Measurements from ENCODE around the gene CD200.
"Not testable (repeated sequence)": the region's sequence is repeated elsewhere in the genome, so short reads cannot be mapped to it uniquely, and the experiment has no call there.

The CD200 gene

DNA sequence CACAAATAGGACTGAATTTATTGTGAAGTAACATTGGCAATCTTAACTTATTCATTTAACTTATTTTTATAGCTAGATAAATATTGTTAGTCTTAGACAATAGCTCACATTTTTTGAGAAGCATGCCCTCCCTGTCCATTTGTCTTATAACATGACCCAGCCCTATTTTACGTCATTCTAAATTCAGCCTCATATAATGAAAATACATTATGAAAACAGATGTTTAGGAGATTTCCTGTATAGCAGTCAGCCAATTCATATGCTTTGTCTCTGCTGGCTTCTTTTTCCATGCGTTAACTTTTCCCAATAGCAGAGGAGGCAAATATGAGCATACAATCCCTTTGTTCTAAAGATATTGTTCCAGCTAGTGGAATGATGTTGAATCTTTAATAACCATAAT lies 29.3 kb downstream of the CD200 start:
- ATAC-seq, result no peak
- H3K9me3 Mint-ChIP-seq, result no peaks in the 10 kb centered on the region
- no peak overlapping the region for H3K27ac Mint-ChIP-seq
- H3K4me1 Mint-ChIP-seq, result peaks cover 54% of the 10 kb centered on the region
- H3K4me3 Mint-ChIP-seq, result no peak overlapping the region
- peaks cover 68% of the 10 kb centered on the region for H3K36me3 Mint-ChIP-seq (ENCODE audit: low read depth)
- DNase-seq, result no peak
- H3K27me3 Mint-ChIP-seq, result no peaks in the 10 kb centered on the region

DNA sequence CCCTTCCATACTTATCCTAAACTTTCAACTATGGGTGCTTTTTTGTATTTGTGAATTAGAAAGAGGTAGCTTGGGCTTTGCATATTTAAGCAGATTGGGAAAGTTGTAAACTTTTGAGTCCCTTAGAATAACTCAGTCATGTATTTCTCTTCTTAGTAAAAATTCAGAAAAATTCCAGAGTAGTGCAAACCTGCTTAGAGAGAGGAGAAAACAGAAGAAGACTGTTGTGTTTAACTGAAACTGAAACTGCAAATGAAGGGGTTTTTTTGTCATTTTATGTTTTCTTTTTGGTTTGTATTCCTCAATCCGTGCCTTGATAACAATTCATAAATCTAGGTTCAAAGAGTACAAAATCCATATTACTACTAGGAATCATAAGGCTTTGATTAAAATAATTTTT lies 31.3 kb downstream of the CD200 start:
- ATAC-seq (peak; percentile 33), DNase-seq (no peak)
- Mint-ChIP-seq H3K27ac (peak overlapping the region; percentile 49), H3K4me3 (no peak overlapping the region), H3K36me3 (ENCODE audit: low read depth) (peaks cover 61% of the 10 kb centered on the region), H3K27me3 (no peaks in the 10 kb centered on the region), H3K4me1 (peaks cover 40% of the 10 kb centered on the region), H3K9me3 (no peaks in the 10 kb centered on the region)

DNA sequence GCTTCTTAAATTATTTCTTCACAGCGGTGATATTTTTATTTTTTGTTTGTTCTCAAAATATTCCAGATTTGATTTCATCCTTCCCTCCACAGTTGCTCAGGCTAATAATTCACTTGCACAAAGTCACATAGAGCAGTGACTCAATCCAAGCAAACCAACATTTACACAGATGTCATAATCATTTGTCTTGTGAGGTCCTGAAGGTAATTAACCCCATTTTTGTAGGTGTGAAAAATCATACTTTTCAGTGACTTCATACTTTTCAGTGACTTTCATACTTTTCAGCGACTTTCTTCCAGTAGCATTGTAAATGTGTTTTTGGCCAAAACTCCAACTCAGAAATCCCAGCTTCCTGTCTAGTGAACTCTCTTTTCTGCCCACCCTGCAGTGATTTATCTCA lies 32.1 kb downstream of the CD200 start:
- no peaks in the 10 kb centered on the region for H3K9me3 Mint-ChIP-seq
- DNase-seq (no peak), ATAC-seq (no peak)
- H3K27ac Mint-ChIP-seq, result peak overlapping the region; percentile 42
- H3K4me1 Mint-ChIP-seq, result peaks cover 40% of the 10 kb centered on the region
- no peaks in the 10 kb centered on the region for H3K27me3 Mint-ChIP-seq
- no peak overlapping the region for H3K4me3 Mint-ChIP-seq
- peaks cover 58% of the 10 kb centered on the region for H3K36me3 Mint-ChIP-seq (ENCODE audit: low read depth)

DNA sequence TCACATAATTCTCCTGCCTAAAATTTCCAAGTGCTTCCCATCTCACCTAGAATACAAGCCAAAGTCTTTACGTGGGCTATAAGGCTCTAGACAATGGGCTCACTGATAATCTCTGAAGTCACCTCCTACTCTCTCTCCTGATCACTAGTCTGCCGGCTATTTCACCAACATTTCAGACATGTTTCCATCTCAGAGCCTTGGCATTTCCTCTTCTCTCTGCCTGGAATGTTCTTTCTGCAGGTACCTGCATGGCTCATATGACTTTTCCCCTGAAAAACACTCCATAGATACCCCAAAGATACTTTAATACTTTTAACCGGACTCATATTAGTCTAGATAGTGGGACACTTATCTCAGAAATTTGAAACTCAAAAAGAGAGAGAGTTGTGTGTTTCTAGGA lies 32.7 kb downstream of the CD200 start:
- H3K27ac Mint-ChIP-seq, result peak overlapping the region; percentile 42
- H3K4me3 Mint-ChIP-seq, result no peak overlapping the region
- H3K4me1 Mint-ChIP-seq, result peaks cover 40% of the 10 kb centered on the region
- H3K9me3 Mint-ChIP-seq, result no peaks in the 10 kb centered on the region
- H3K36me3 Mint-ChIP-seq (ENCODE audit: low read depth), result peaks cover 55% of the 10 kb centered on the region
- no peaks in the 10 kb centered on the region for H3K27me3 Mint-ChIP-seq
- ATAC-seq (no peak), DNase-seq (no peak)

DNA sequence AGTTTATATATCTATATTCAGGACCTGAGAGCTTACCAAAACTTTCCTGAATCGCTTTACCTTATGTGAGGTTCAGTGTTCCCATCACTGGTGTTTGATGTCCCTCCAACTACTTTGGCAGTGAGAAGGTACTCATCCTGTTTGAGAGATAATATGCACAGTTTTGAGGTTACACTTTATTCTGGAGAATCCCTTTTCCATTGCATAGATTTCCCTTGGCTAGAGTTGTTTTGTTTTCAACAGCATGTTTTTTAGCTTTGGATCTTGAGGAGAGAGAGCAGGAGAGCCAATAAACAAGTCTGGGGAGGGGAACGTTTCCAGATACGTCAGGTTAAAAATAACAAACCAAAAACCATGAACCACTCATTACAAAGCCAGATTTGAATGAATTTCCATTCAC lies 33.6 kb downstream of the CD200 start:
- peaks cover 47% of the 10 kb centered on the region for H3K36me3 Mint-ChIP-seq (ENCODE audit: low read depth)
- DNase-seq (no peak), ATAC-seq (no peak)
- H3K4me1 Mint-ChIP-seq, result peaks cover 40% of the 10 kb centered on the region
- H3K27ac Mint-ChIP-seq, result peak overlapping the region; percentile 3
- no peaks in the 10 kb centered on the region for H3K27me3 Mint-ChIP-seq
- no peak overlapping the region for H3K4me3 Mint-ChIP-seq
- no peaks in the 10 kb centered on the region for H3K9me3 Mint-ChIP-seq

DNA sequence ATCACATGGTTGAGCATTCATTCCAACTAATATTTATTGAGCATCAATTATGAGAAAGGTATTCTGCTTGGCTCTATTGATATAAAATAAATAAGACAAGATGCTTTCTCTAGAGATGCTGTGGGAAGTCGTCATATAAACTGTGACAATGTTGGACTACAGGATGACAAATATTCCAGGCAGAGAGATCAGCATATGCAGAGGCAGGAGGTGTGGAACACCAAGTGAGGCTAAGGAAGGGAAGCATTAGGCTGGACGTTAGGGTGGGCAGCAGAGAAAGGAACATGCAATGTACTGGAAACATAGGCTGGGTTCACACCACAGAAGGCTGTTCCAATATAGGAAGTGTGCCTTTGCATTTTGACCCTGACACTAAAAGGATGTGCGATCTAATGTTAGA lies 38.6 kb downstream of the CD200 start:
- DNase-seq (no peak), ATAC-seq (no peak)
- Mint-ChIP-seq H3K27ac (no peak overlapping the region), H3K4me1 (peaks cover 27% of the 10 kb centered on the region), H3K27me3 (no peaks in the 10 kb centered on the region), H3K36me3 (ENCODE audit: low read depth) (peaks cover 14% of the 10 kb centered on the region), H3K9me3 (peaks cover 8% of the 10 kb centered on the region), H3K4me3 (no peak overlapping the region)

DNA sequence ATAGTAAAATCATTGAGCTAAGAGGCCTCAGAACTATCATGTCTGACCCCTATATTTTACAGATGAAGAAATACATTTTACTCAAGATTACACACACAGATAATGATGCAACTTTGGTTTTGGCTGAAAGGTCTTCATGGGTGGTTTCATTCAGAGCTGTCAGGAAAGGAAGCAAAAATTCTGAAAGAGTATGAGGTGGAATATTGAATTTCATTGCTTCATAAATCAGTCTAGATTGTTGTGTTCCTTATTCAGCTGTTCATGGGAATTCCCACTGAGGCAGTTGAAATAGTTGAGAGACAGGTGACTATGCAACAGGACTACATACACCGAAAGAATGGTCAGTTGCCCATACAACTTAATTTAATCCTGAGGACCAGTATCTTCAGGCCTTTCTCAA lies 39.4 kb downstream of the CD200 start:
- Mint-ChIP-seq H3K9me3 (peaks cover 8% of the 10 kb centered on the region), H3K4me3 (no peak overlapping the region), H3K27me3 (no peaks in the 10 kb centered on the region), H3K36me3 (ENCODE audit: low read depth) (peaks cover 6% of the 10 kb centered on the region), H3K4me1 (peaks cover 28% of the 10 kb centered on the region), H3K27ac (no peak overlapping the region)
- no peak for DNase-seq
- no peak for ATAC-seq

DNA sequence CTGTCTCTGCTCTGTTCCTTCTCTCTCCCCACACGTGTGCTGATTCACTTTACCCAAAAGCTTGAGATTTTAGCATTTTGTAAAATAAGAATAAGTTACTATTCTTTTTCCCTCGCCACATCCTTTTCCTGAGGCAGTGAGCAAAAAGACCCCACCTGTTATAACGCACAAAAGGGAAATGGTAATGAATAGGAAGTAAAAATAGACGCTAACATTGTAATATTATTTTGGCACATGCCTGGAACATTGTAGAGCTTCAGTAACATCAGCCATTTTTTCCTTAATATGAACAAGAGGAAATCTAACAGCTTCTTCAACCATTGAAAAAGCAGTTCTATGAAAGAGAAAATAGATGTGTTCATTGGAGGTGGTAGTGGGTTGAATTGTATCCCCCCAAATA lies 40.5 kb downstream of the CD200 start:
- H3K9me3 Mint-ChIP-seq, result peaks cover 8% of the 10 kb centered on the region
- peaks cover 37% of the 10 kb centered on the region for H3K4me1 Mint-ChIP-seq
- H3K4me3 Mint-ChIP-seq, result no peak overlapping the region
- DNase-seq, result no peak
- ATAC-seq, result no peak
- no peaks in the 10 kb centered on the region for H3K27me3 Mint-ChIP-seq
- no peak overlapping the region for H3K27ac Mint-ChIP-seq
- peaks cover 3% of the 10 kb centered on the region for H3K36me3 Mint-ChIP-seq (ENCODE audit: low read depth)

DNA sequence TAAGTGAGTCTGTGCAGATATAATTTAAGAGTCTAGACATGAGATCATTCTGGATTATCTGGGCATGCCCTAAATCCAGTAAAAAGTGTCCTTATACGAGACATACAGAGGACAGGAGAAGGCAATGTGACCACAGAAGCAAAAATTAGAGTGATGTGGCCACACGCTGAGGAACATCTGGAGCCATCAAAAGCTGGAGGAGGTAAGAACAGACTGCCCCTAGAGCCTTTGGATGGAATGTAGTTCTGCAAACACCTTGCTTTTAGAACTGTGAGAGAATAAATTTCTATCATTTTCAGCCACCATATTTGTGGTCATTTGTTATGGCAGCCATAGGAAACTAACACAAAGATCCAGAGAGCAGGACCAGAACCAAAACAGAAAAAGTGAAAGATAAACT lies 41.0 kb downstream of the CD200 start:
- no peaks in the 10 kb centered on the region for H3K27me3 Mint-ChIP-seq
- no peak for ATAC-seq
- no peak for DNase-seq
- H3K4me3 Mint-ChIP-seq, result no peak overlapping the region
- H3K27ac Mint-ChIP-seq, result no peak overlapping the region
- peaks cover 3% of the 10 kb centered on the region for H3K36me3 Mint-ChIP-seq (ENCODE audit: low read depth)
- H3K4me1 Mint-ChIP-seq, result peaks cover 39% of the 10 kb centered on the region
- peaks cover 8% of the 10 kb centered on the region for H3K9me3 Mint-ChIP-seq

DNA sequence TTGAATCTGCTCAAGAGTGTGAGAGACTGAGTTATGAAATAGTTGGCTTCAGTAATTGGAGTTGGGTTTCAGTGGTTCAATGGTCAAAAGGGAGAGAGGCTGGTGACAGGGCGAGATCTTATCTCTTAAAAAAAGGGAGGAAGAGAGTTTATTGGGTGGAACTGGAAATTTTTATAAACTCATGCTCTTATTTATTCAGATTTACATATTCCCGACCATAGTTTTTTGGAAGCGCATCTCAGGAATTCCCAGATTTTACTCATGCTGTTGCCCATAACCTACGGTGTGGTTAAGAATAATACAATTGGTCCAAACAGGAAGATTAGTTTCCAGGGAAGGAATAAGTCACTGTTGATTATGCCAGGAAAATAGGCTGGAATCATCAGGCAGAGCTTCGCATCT lies 41.4 kb downstream of the CD200 start:
- no peak overlapping the region for H3K4me3 Mint-ChIP-seq
- H3K27ac Mint-ChIP-seq, result no peak overlapping the region
- H3K27me3 Mint-ChIP-seq, result no peaks in the 10 kb centered on the region
- peaks cover 43% of the 10 kb centered on the region for H3K4me1 Mint-ChIP-seq
- no peak for DNase-seq
- peaks cover 8% of the 10 kb centered on the region for H3K9me3 Mint-ChIP-seq
- H3K36me3 Mint-ChIP-seq (ENCODE audit: low read depth), result peaks cover 3% of the 10 kb centered on the region
- ATAC-seq, result no peak

DNA sequence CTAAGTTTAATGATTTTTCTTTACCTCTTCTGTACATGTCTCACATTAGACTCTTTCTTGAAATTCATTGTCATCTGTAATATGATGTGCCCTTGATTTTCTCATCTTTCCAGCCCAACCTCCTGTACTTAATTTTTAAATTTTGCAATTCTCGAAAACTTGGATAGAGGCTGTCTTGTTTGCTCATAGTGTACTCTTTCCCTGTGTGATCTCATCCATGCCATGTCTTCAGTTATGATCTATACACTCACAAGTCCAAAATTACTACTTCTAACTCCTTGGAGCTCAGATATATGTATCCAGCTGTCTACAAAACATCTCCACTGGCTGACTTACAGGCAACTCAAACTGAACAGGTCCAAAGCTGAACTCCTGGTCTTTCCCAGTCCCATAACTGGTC lies 42.2 kb downstream of the CD200 start:
- Mint-ChIP-seq H3K4me3 (no peak overlapping the region), H3K27me3 (no peaks in the 10 kb centered on the region), H3K27ac (no peak overlapping the region), H3K9me3 (peaks cover 8% of the 10 kb centered on the region), H3K36me3 (ENCODE audit: low read depth) (peaks cover 3% of the 10 kb centered on the region), H3K4me1 (peaks cover 45% of the 10 kb centered on the region)
- ATAC-seq (no peak), DNase-seq (no peak)

DNA sequence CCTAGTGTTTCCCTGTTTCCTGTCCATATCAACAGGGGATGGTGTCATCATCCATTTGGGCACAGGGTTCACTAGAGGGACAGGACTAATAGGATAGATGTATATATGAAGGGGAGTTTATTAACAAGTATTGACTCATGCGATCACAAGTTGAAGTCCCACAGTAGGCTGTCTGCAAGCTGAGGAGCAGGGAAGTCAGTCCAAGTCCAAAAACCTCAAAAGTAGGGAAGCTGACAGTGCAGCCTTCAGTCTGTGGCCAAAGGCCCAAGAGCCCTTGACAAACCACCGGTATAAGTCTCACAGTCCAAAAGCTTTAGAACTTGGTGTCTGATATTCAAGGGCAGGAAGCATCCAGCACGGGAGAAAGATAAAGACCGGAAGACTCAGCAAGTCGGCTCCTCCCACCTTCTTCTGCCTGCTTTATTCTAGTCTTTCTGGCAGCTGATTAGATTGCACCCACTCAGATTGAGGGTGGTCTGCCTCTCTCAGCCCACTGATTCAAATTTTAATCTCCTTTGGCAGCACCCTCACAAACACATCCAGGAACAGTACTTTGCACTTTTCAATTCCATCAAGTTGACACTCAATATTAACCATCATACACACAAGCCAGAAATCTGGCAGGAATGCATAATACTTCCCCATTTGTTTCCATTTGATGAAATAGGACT lies 43.4 kb downstream of the CD200 start:
- peaks cover 45% of the 10 kb centered on the region for H3K4me1 Mint-ChIP-seq
- DNase-seq (no peak), ATAC-seq (no peak)
- H3K27ac Mint-ChIP-seq, result no peak overlapping the region
- H3K36me3 Mint-ChIP-seq (ENCODE audit: low read depth), result peaks cover 3% of the 10 kb centered on the region
- H3K9me3 Mint-ChIP-seq, result peaks cover 8% of the 10 kb centered on the region
- no peaks in the 10 kb centered on the region for H3K27me3 Mint-ChIP-seq
- H3K4me3 Mint-ChIP-seq, result no peak overlapping the region

DNA sequence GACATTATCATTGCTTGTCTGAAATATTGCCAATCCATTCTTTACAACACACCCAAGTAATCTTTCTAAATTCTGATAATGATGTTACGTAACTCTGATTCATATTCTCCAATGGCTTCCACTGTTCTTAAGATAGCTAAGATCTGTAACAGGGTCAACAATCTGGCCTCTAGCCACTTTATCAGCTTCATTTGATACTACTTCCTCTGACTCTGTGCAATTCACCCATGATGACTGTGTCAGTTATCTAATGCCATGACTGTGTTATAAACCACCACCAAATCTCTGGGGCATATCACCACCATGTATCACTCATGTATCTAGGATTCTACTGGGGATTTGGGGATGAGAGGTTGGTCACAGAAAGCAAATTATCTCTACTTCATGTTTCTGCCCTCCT lies 44.0 kb downstream of the CD200 start:
- peaks cover 8% of the 10 kb centered on the region for H3K9me3 Mint-ChIP-seq
- H3K4me3 Mint-ChIP-seq, result no peak overlapping the region
- peaks cover 43% of the 10 kb centered on the region for H3K4me1 Mint-ChIP-seq
- ATAC-seq (peak; percentile 61), DNase-seq (no peak)
- H3K27me3 Mint-ChIP-seq, result no peaks in the 10 kb centered on the region
- H3K27ac Mint-ChIP-seq, result no peak overlapping the region
- H3K36me3 Mint-ChIP-seq (ENCODE audit: low read depth), result peaks cover 3% of the 10 kb centered on the region

DNA sequence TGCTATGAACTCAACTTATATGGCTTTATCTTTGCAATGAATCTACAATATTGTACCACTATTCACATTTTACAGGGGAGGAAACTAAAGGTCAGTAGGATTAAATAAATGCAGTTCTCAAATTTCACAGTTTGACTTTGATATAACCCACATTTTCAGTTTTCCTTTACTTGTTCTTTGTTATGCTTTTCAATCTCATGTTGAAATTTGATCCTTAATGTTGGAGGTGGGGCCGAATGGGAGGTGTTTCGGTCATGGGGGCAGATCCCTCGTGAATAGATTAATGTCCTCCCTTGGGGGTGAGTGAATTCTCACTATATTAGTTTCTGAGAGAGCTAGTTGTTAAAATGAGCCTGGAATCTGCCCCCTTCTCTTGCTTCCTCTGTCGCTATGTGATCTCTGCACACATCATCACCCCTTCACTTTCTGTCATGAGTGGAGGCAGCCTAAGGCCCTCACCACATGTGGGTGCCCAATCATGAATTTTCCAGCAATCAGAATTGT lies 44.7 kb downstream of the CD200 start:
- DNase-seq (no peak), ATAC-seq (no peak)
- peaks cover 41% of the 10 kb centered on the region for H3K4me1 Mint-ChIP-seq
- H3K27ac Mint-ChIP-seq, result peak overlapping the region; percentile 23
- no peak overlapping the region for H3K4me3 Mint-ChIP-seq
- no peaks in the 10 kb centered on the region for H3K27me3 Mint-ChIP-seq
- H3K36me3 Mint-ChIP-seq (ENCODE audit: low read depth), result peaks cover 3% of the 10 kb centered on the region
- H3K9me3 Mint-ChIP-seq, result peaks cover 8% of the 10 kb centered on the region

DNA sequence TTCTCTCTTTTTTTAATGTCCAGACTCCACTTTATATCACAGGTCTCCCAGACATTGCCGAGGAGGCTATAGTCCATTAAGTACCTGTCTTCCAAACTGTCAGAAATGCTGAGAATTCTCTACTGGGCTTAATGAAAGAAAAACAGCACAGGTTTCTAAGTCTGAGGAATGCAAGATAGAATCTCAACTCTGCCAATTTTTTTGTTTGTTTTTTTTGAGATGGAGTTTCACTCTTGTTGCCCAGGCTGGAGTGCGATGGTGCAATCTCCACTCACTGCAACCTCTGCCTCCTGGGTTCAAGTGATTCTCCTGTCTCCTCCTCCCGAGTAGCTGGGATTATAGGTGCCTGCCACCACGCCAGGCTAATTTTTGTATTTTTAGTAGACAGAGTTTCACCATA lies 45.4 kb downstream of the CD200 start:
- not testable (repeated sequence) for H3K27me3 Mint-ChIP-seq; H3K9me3 Mint-ChIP-seq; H3K4me3 Mint-ChIP-seq; DNase-seq; ATAC-seq; H3K36me3 Mint-ChIP-seq (ENCODE audit: low read depth)
- Mint-ChIP-seq H3K27ac (peak overlapping the region; percentile 23), H3K4me1 (peaks cover 42% of the 10 kb centered on the region)

All from activated naive CD8-positive, alpha-beta T cell treated with anti-CD3 and anti-CD28 coated beads, Interleukin-2, amount 50 U/mL, for 24 hours (primary cell).